Adipose tissue (tissue), 3 donors: ENCODE measurements around the gene ITPRID2. TPM values are rescaled to one million over a fixed set of nuclear protein-coding genes. Genes with fewer than 3 reads are reported as not detected.

Source experiments
- polyA plus RNA-seq, 3 donors: library from polyadenylated mRNA; stranded (reverse); fragments of 200-250 nt; gene quantifications; one replicate each; pipeline ENCODE4 v1.2.3, GENCODE V29; 2013
- donor health status: healthy with polysubstance abuse.
- donor health status: Bipolar disorder and iron deficiency.
- donor health status: healthy.

ITPRID2 gene
- polyA plus RNA-seq, 3 donors = 39.3 to 94.1 (median 42.4) TPM

Other genes with a start within 250 kb of the ITPRID2 start
- under 1 TPM in 1 of 3 donors, not detected in 2; 0.40 TPM for gene CERKL, start 234.6 kb upstream of the ITPRID2 start, polyA plus RNA-seq
- gene NEUROD1, start 211.2 kb upstream of the ITPRID2 start, polyA plus RNA-seq = 1 to 10 TPM in 1 of 3 donors, under 1 TPM in 1, not detected in 1; 0.09 to 4.5 TPM
- under 1 TPM; 0.28 to 0.85 (median 0.45) TPM for gene PPP1R1C, start 94.1 kb downstream of the ITPRID2 start, polyA plus RNA-seq